Measurements from ENCODE around the gene WNT9B. TPM values are rescaled to one million over a fixed set of nuclear protein-coding genes. Genes with fewer than 3 reads are reported as not detected.

WNT9B gene
- total RNA-seq, 1 donor: 0.36 TPM

DNA sequence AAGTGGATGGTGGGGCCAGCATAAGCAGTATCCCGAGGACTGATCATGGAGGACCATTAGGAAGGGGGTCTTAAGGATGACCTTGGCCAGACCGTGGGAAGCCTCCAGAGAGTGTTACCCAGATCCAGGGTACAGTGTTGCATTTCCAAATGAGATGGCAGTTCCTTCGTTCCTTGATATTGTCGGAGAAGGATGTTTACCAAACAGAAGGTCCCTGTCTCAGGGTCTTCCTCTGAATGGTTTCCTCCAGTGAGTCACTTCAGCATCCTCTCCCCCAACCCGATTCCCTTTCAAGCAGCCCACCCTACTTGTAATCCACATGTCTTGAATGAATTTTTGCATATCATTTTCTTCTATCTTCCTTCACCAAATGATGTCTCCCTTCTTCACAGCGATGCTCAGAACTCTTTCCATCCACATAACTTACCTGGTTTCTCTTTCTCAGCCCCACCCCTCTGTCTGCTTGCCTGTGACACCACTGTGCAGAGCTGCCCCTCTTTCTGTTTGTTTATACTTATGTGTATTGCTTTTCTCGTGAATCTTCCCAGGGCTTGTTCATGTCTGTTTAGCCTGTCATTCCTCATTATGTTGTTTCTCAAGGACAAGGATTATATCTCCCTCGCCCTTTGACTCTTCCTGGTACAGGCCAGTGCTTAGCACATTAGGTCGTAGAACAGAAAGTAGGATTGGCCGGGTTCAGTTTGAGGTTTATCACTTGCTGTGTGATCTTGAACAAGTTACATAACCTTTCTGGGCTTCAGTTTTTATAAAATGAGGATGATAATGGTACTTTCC, 77.3 kb downstream of the WNT9B start:
- H2AFZ ChIP-seq (ENCODE audit: low read length): no peak overlapping the region
- H3K4me1 ChIP-seq (ENCODE audit: insufficient read depth, low read length): peaks cover 15% of the 10 kb centered on the region
- no peak for TF ChIP-seq CTCF (IDR thresholded peaks at IDR 0.05; ENCODE audit: extremely low read depth, low read depth, low read length)
- H4K20me1 ChIP-seq (ENCODE audit: insufficient read depth, low read length): peaks cover 73% of the 10 kb centered on the region
- H3K4me3 ChIP-seq (ENCODE audit: insufficient read depth, low read length): no peak overlapping the region
- H3K79me2 ChIP-seq (ENCODE audit: insufficient read depth, low read length): peaks cover 67% of the 10 kb centered on the region
- DNase-seq (ENCODE audit: insufficient read length, low spot score, missing footprints): no peak
- H3K27me3 ChIP-seq (ENCODE audit: insufficient read depth, low read length): no peaks in the 10 kb centered on the region
- no peak overlapping the region for H3K4me2 ChIP-seq (ENCODE audit: insufficient read depth, low read length)
- H3K9me3 ChIP-seq (ENCODE audit: low read depth, low read length): no peaks in the 10 kb centered on the region
- peaks cover 56% of the 10 kb centered on the region for H3K36me3 ChIP-seq (ENCODE audit: insufficient read depth, low read length)
- peak overlapping the region; percentile 47 for H3K27ac ChIP-seq (ENCODE audit: low read depth, low read length)

GRCh38 chr17:46929413-46929812, 78.0 kb downstream of the WNT9B start:
- Histone ChIP-seq H2AFZ (ENCODE audit: low read length) (no peak overlapping the region), H3K27me3 (ENCODE audit: insufficient read depth, low read length) (no peaks in the 10 kb centered on the region), H3K36me3 (ENCODE audit: insufficient read depth, low read length) (peaks cover 63% of the 10 kb centered on the region), H3K27ac (ENCODE audit: low read depth, low read length) (peak overlapping the region; percentile 47), H4K20me1 (ENCODE audit: insufficient read depth, low read length) (peaks cover 67% of the 10 kb centered on the region), H3K79me2 (ENCODE audit: insufficient read depth, low read length) (peaks cover 60% of the 10 kb centered on the region), H3K9me3 (ENCODE audit: low read depth, low read length) (no peaks in the 10 kb centered on the region), H3K4me3 (ENCODE audit: insufficient read depth, low read length) (no peak overlapping the region), H3K4me1 (ENCODE audit: insufficient read depth, low read length) (peaks cover 8% of the 10 kb centered on the region), H3K4me2 (ENCODE audit: insufficient read depth, low read length) (no peak overlapping the region)
- TF ChIP-seq CTCF (IDR thresholded peaks at IDR 0.05; ENCODE audit: extremely low read depth, low read depth, low read length): no peak
- DNase-seq (ENCODE audit: insufficient read length, low spot score, missing footprints): no peak

DNA sequence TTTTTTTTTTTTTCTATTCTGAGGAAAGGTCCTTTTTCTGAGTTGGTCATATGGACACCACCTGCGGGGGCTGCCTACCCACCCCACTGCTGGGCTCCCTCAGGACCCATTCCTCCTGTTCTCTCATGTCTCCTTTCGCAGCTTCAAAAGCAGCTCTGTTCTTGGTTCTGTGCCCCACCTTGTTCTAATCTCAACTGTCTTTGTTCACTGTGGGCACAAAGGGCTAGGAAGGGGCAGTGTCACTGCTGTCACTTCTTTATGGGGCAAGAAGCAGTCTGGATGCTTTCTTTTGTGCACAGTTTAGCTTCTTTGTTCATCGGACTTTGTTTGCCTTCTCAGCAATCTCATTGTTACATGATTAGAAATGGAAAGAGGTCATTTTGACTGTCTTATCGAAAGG, 78.7 kb downstream of the WNT9B start:
- Histone ChIP-seq H3K27me3 (ENCODE audit: insufficient read depth, low read length) (no peaks in the 10 kb centered on the region), H3K9me3 (ENCODE audit: low read depth, low read length) (no peaks in the 10 kb centered on the region), H3K4me1 (ENCODE audit: insufficient read depth, low read length) (peaks cover 6% of the 10 kb centered on the region), H3K79me2 (ENCODE audit: insufficient read depth, low read length) (peaks cover 53% of the 10 kb centered on the region), H3K27ac (ENCODE audit: low read depth, low read length) (peak overlapping the region; percentile 47), H3K36me3 (ENCODE audit: insufficient read depth, low read length) (peaks cover 66% of the 10 kb centered on the region), H3K4me3 (ENCODE audit: insufficient read depth, low read length) (no peak overlapping the region), H4K20me1 (ENCODE audit: insufficient read depth, low read length) (peaks cover 61% of the 10 kb centered on the region), H2AFZ (ENCODE audit: low read length) (no peak overlapping the region), H3K4me2 (ENCODE audit: insufficient read depth, low read length) (no peak overlapping the region)
- no peak for TF ChIP-seq CTCF (IDR thresholded peaks at IDR 0.05; ENCODE audit: extremely low read depth, low read depth, low read length)
- DNase-seq (ENCODE audit: insufficient read length, low spot score, missing footprints): no peak

GRCh38 chr17:46931596-46931995, 80.2 kb downstream of the WNT9B start:
- Histone ChIP-seq H3K36me3 (ENCODE audit: insufficient read depth, low read length) (peaks cover 77% of the 10 kb centered on the region), H3K4me1 (ENCODE audit: insufficient read depth, low read length) (peaks cover 6% of the 10 kb centered on the region), H3K27ac (ENCODE audit: low read depth, low read length) (no peak overlapping the region), H3K79me2 (ENCODE audit: insufficient read depth, low read length) (peaks cover 45% of the 10 kb centered on the region), H2AFZ (ENCODE audit: low read length) (no peak overlapping the region), H3K9me3 (ENCODE audit: low read depth, low read length) (no peaks in the 10 kb centered on the region), H3K27me3 (ENCODE audit: insufficient read depth, low read length) (no peaks in the 10 kb centered on the region), H4K20me1 (ENCODE audit: insufficient read depth, low read length) (peaks cover 49% of the 10 kb centered on the region), H3K4me2 (ENCODE audit: insufficient read depth, low read length) (no peak overlapping the region), H3K4me3 (ENCODE audit: insufficient read depth, low read length) (no peak overlapping the region)
- TF ChIP-seq CTCF (IDR thresholded peaks at IDR 0.05; ENCODE audit: extremely low read depth, low read depth, low read length): no peak
- no peak for DNase-seq (ENCODE audit: insufficient read length, low spot score, missing footprints)

All from osteoblast (primary cell).